ENCODE data around the gene CCDC97.

GRCh38 chr19:41299755-41300089 is 10.2 kb upstream of the CCDC97 start:
- TF ChIP-seq CTCF (conservative IDR thresholded peaks at IDR 0.05) (no peak), EZH2 (IDR thresholded peaks at IDR 0.05; ENCODE audit: low read depth) (no peak)
